HG03135 (cell line): Measurements from ENCODE around the gene DIAPH2.

ENCODE experiments used
- ATAC-seq: cut with Tn5 transposase; IDR thresholded peaks from one replicate; pipeline ENCODE4 v1.9.1; 2021; ENCODE audit warnings: mild to moderate bottlenecking, moderate library complexity; ENCODE audit not compliant: unreplicated experiment

DIAPH2 gene

GRCh38 chrX:97538745-97539144 is 854.1 kb downstream of the DIAPH2 start:
- no peak for ATAC-seq

- no peak for ATAC-seq
Observed at GRCh38 chrX:97539970-97540519, 855.4 kb downstream of the DIAPH2 start.

GRCh38 chrX:97547877-97548578 is 863.4 kb downstream of the DIAPH2 start:
- ATAC-seq = no peak

DNA sequence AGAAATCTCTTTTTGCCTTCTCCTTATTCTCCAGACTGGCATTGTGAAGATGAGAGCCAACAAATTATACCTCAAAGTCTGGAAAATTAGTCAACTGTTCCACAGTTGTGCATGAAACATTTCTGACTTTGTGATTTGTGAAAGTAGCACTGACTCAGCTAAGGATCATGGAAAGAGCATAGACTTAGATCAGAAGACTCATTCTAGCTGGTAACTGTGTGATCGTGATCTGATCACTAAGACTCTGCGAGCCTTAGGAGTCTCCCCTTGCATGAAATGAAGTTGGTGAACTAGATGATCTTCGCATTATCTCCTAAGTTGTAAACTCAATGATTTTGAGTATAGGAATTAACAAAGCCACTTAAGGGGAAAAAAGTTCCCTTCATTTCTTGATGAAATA is 867.2 kb downstream of the DIAPH2 start:
- no peak for ATAC-seq

- no peak for ATAC-seq
Observed at GRCh38 chrX:97553833-97554232, 869.2 kb downstream of the DIAPH2 start.

- no peak for ATAC-seq
Observed at GRCh38 chrX:97556359-97556758, 871.7 kb downstream of the DIAPH2 start.

DNA sequence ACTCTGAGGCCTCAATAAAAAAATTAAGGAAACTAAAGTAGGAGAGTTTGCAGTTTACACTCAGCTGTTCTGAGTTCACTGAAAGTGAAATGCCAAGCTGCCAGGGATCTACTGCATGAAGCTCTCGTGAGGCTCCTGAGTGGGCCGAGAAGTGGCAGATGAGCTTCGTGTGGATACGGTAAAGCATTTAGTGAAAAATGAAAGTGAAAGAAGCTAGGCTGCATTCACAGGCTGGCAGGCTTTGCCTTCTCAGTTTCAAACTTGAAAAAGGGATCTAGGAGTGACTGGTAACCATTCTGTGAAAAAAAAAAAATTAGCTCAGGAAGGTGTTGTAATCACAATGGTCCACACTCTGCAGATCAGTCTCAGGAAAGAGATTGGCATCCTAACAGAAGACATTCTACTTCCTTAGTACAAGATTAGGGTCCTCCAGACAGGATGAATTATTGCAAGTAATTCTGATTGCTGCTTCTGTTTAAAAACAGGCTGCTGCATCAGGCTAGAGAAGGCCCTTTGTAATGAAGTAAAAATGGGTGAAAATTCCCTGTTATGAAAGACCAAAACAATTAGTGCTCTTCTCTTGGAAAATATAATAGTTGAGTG is 879.0 kb downstream of the DIAPH2 start:
- ATAC-seq = peak; percentile 99

DNA sequence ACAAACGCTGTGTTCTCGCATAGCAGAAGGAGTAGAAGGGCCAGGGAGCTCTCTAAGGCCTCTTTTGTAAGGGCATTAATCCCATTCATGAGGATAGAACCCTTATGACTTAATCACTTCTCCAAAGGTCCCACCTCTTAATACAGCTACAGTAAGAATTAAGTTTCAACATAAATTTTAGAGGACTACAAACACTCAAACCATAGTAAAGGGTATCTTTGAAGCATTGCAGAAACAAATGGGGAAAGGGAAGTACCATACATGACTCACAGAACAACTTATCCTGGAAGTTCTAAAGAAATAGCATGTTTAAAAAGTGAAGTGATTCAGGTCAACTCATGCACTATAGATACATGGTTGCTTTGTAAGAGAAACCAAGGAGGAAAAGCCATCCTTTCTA is 879.9 kb downstream of the DIAPH2 start:
- no peak for ATAC-seq

DNA sequence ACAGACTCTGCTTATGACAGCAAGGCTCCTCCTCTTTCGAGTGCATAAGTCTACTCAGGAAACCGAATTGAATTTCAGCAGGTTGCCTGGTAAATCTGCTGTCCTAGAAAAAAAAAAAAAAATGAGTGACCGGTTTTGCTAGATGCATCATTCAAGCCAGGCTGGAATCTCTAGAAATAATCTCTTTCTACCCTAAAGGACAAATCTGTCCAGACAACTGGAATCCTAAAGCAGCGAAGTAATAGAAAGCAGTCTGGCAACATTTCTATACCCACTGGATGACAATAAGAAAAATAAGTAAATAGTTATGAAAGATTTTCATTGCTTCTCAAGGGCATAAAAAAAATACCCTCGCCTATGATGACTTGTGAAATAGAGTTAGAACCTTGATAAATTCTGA is 902.5 kb downstream of the DIAPH2 start:
- no peak for ATAC-seq

DNA sequence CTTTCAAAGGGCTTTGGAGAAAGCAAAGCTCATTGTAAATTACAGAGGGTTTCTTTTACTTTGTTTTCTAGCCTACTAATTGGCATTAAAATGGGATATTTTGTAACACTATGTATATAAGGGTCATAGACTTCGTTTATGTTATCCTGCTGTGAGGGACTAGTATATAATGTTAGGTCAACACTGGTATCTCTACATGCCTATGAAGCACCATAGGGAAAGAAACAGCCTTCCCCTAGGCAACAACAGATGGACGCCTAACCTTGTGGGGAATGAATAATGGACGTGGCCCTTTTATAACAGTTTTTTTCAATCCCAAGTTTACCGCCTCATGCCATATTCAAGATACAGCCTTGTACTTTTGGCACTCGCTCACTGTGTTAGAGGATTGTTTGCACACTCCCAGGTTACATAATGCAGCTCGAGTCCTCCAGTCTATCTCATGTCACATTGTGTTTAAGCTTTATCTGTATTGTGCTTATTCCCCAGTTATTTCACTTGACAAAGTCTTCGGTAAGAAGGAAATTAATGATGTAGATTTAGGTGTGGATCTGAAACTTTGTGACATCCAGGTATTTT is 910.1 kb downstream of the DIAPH2 start:
- ATAC-seq = no peak

DNA sequence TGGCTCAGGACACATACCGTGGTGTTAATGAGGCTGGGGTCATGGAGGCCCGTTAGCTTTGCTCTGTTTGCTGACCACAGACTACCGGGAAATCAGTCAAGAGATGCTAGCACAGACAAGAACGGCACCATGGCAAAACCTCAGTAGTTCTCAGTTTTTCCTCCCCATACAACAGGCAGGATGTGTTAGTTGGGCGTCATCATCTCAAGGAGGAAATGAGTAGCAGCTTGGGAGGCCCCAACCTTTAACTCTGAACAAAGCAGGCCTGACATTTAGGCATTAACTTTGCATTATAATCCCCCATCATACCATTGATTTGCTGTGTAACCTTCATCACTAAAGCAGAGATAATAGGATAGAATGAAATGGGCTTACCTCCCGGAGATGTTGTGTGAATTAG is 913.3 kb downstream of the DIAPH2 start:
- no peak for ATAC-seq

DNA sequence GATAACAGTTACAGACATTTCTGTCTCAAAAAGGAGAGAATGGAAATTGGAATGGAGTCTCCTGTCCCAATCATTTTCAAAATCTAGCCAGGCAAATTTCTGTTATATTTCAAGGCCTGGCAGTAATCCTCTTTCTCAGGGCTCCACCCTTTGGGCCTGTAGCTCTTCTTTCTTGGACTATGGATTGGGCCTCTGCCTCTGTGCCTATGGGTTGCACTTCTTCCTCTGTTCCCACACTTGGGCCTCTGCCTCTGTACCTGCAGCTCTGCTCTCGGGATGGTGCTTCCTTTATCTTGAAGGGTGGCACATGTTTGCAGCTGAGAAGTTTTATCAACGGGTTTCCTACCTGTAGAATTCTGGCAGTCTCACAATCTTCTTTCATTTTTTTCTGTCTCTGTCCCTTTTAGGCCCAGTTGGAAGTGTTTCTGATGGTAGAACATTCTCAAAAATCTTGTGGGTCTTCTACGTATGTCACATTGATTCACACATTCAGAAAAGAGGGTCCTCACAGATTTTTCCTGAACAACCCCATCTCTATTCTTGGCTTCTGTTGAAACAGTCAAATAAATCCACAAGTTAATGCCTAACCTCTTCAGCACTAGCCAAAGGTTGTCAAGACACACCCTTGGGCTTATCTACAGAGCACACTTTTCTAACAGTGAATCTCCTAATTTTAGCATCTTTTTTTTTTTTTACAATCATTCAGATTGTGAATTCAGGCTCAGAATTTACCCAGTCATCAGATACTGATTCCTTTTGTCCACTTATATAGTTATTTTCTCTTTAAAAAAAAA is 918.0 kb downstream of the DIAPH2 start:
- no peak for ATAC-seq

GRCh38 chrX:97605271-97605670 is 920.6 kb downstream of the DIAPH2 start:
- no peak for ATAC-seq

DNA sequence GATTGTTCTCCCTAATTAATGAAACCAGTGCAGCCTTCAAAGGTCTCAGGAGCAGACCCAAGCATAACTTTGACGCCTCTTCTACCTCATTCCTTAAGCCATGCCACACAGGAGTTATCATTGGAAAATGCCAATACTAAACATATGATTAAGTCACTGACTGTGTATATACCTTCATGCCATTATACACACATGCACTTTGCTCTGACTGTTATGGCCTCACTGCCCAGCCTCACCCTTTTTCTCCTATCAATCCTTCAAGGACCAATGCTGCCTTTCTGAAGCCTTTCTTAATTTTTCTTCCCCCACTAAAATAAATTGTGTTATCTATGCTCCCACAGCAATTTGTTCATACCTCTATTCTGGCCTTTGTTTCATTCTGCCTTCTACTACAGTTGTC is 924.7 kb downstream of the DIAPH2 start:
- ATAC-seq = no peak

DNA sequence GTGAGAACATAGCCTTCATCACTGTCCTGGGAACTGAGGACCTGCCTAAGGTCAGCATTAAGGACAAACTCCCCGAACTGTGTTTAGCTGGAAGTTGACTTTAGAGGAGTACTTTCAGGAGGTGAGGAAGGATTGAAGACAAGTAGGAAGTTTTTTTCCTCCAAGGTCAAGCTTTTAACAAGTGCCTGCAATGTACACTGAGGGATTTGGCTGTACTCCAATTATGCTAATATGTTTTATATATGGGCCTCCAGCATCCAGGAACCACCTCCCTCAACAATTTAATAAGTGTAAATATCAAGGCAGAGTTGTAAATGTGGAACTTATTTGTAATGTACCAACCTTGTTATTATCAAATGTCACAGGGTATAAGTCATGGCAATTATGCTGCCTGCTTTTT is 925.3 kb downstream of the DIAPH2 start:
- ATAC-seq = no peak

GRCh38 chrX:97616883-97617530 is 932.4 kb downstream of the DIAPH2 start:
- peak; percentile 92 for ATAC-seq

DNA sequence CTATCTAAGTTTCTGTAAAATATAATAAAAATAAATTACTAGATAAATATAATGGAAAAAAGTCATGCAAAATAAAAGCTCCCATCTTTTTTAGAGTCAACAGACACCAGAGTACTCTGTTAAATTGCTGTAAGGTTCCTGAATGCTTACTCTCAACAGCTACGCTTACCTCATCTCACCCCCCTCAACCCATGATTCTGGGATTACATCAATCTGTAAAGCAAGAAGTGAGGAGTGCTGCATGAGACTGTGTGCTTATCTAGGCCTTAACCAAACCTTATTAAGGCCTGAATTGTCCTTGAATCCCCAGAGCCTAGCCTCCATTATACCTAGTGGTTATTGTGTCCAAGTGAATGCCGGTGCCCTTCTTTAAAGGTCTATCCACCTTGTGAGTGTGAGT is 934.9 kb downstream of the DIAPH2 start:
- no peak for ATAC-seq

GRCh38 chrX:97622111-97622510 is 937.5 kb downstream of the DIAPH2 start:
- no peak for ATAC-seq

- ATAC-seq = no peak
Observed at GRCh38 chrX:97628326-97628725, 943.7 kb downstream of the DIAPH2 start.

DNA sequence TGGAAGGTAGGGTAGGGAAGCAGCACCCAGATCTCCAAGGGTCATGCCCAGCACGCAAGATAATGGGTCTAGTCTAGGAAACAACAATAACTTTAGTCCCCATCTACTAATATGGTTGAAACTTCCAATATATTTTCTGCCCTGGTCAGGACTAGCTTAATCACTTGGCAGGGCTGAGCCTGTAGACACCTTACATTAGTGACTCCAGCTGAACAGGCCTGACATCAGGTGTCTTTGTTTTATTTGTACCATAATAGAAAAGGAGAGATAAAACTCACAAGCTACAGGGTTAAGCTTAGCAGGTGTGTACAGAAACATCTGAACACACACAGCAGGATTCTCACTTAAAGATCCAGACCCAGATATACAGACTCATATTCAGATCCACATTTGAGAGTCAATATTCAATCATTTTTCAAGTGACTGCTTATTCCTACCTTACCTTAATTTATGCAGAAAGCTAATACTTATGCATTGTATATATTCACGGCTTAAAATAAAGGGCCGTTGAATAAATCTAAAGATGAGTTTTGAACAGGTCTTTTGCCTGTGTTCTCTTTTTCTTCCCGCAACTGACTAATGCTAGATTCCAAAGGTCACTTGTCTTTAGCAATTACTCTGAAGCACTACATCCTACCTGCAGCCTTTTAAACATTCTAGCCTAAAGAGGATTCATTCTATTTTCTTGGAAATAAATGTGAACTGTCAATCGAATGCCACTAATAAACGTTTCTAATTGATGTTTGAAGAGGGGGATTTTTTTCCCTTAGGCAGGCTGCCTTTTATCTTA is 944.4 kb downstream of the DIAPH2 start:
- ATAC-seq = no peak
